SK-N-SH (cell line): ENCODE measurements around the gene GNE. TPM values are rescaled to one million over a fixed set of nuclear protein-coding genes. Genes with fewer than 3 reads are reported as not detected.
"Not testable (repeated sequence)": the region's sequence is repeated elsewhere in the genome, so short reads cannot be mapped to it uniquely, and the experiment has no call there.

Source experiments
- CTCF ChIA-PET: fragments of 300-600, 350-600 bp; formaldehyde crosslinking; extraction: SDS; loops from one replicate; lab custom pipeline; 2021; lab: Yijun Ruan, JAX
- POLR2A ChIA-PET: fragments of 350-600 bp; sonication (Branson Sonifier 250); formaldehyde crosslinking; extraction: SDS; loops from one replicate; lab custom pipeline; 2020; ENCODE audit warnings: antibody characterized with exemption, inconsistent platforms; lab: Yijun Ruan, JAX
- DNase-seq: peaks from one replicate; pipeline ENCODE4 v3.0.0; 2012
- H2AFZ ChIP-seq: fragments of 200-600 bp; sonication (generic); 2 replicates; pipeline ENCODE4 v1.8.1; 2016; ENCODE audit warnings: antibody characterized with exemption, mild to moderate bottlenecking, low read depth
- H3F3A ChIP-seq: fragments of 200-600 bp; sonication (generic); replicated peaks from 2 replicates; pipeline ENCODE3; 2016; ENCODE audit warnings: antibody characterized with exemption, mild to moderate bottlenecking; ENCODE audit not compliant: insufficient read depth
- H3K27ac ChIP-seq, 2 experiments: fragments of 200-500 bp in 1 of 2; fragments of 200-600 bp in 1 of 2; sonication (Bioruptor generic) in 1 of 2; sonication (generic), shearing (Covaris generic) in 1 of 2; 2 replicates each; pipeline versions ENCODE4 v1.5.1 to v1.6.1; 2014 to 2016; ENCODE audit warnings: low read depth in 2 of 2, inconsistent platforms in 1 of 2, low read length in 1 of 2, mild to moderate bottlenecking in 1 of 2, mixed read lengths in 1 of 2
- H3K27me3 ChIP-seq: fragments of 200-600 bp; sonication (generic), shearing (Covaris generic); 2 replicates; pipeline ENCODE4 v1.6.1; 2016; ENCODE audit warnings: mixed run types; ENCODE audit not compliant: insufficient read depth
- H3K36me3 ChIP-seq, 2 experiments: fragments of 200-500 bp in 1 of 2; fragments of 200-600 bp in 1 of 2; sonication (Bioruptor generic) in 1 of 2; sonication (generic) in 1 of 2; replicated peaks in 1 of 2; 2 replicates each; pipeline versions ENCODE3 to v1.5.1; 2014 to 2016; ENCODE audit warnings: low read length in 1 of 2, mild to moderate bottlenecking in 1 of 2; ENCODE audit not compliant: insufficient read depth in 2 of 2, control insufficient read depth in 1 of 2
- H3K4me1 ChIP-seq, 2 experiments: fragments of 200-500 bp in 1 of 2; fragments of 200-600 bp in 1 of 2; sonication (Bioruptor generic) in 1 of 2; sonication (generic), shearing (Covaris generic) in 1 of 2; 2 replicates each; pipeline versions ENCODE4 v1.5.1 to v1.6.1; 2014 to 2016; ENCODE audit warnings: low read depth in 1 of 2, low read length in 1 of 2, mixed run types in 1 of 2; ENCODE audit not compliant: insufficient read depth in 2 of 2, control insufficient read depth in 1 of 2
- H3K4me2 ChIP-seq: fragments of 200-600 bp; sonication (generic), shearing (Covaris generic); 2 replicates; pipeline ENCODE4 v1.6.1; 2017; ENCODE audit warnings: mixed run types
- H3K4me3 ChIP-seq, 2 experiments: fragments of 200-500 bp in 1 of 2; fragments of 200-600 bp in 1 of 2; sonication (Bioruptor generic) in 1 of 2; sonication (generic), shearing (Covaris generic) in 1 of 2; 2 replicates each; pipeline versions ENCODE4 v1.5.1 to v1.8.1; 2014 to 2016; ENCODE audit warnings: low read depth in 2 of 2, inconsistent platforms in 1 of 2, low read length in 1 of 2, mild to moderate bottlenecking in 1 of 2, mixed read lengths in 1 of 2, moderate library complexity in 1 of 2
- H3K79me2 ChIP-seq: fragments of 200-600 bp; sonication (generic); 2 replicates; pipeline ENCODE4 v1.8.1; 2017; ENCODE audit warnings: mild to moderate bottlenecking; ENCODE audit not compliant: insufficient read depth
- H3K9ac ChIP-seq: fragments of 200-600 bp; sonication (generic); 2 replicates; pipeline ENCODE4 v1.6.1; 2017; ENCODE audit warnings: mixed run types
- H3K9me2 ChIP-seq: fragments of 200-600 bp; sonication (generic); 2 replicates; pipeline ENCODE4 v1.6.1; 2017; ENCODE audit warnings: mixed run types
- H3K9me3 ChIP-seq: fragments of 200-600 bp; sonication (generic); 2 replicates; pipeline ENCODE4 v1.6.1; 2017; ENCODE audit warnings: mixed run types, mild to moderate bottlenecking, moderate library complexity
- H4K20me1 ChIP-seq: fragments of 200-600 bp; sonication (generic); 2 replicates; pipeline ENCODE4 v1.6.1; 2017; ENCODE audit warnings: mild to moderate bottlenecking, mixed run types; ENCODE audit not compliant: insufficient read depth
- CHD2 ChIP-seq: fragments of 150-350 bp; IDR thresholded peaks from 2 replicates; pipeline ENCODE4 v1.6.1; 2018; ENCODE audit warnings: low read length; ENCODE audit not compliant: partially characterized antibody
- EP300 ChIP-seq, 2 experiments: IDR thresholded peaks; 2 replicates each; pipeline versions ENCODE4 v1.4.0 to v1.6.1; 2012; ENCODE audit warnings: borderline replicate concordance in 1 of 2, low read depth in 1 of 2, low read length in 1 of 2
- FOXJ3 ChIP-seq: sonication (generic); formaldehyde crosslinking; IDR thresholded peaks from 2 replicates; pipeline ENCODE4 v1.5.1; 2020; ENCODE audit warnings: mild to moderate bottlenecking, missing genetic modification reagents
- GABPA ChIP-seq: IDR thresholded peaks from 2 replicates; pipeline ENCODE4 v1.4.0; 2012; ENCODE audit warnings: low read depth, mild to moderate bottlenecking
- GATA2 ChIP-seq: sonication (generic); formaldehyde crosslinking; IDR thresholded peaks from 2 replicates; pipeline ENCODE4 v1.5.0; 2020; ENCODE audit warnings: mild to moderate bottlenecking, missing genetic modification reagents
- MXI1 ChIP-seq: IDR thresholded peaks from 2 replicates; pipeline ENCODE4 v1.6.1; 2012; ENCODE audit warnings: mild to moderate bottlenecking, low read depth, low read length, improper control_type of control experiment
- NFIC ChIP-seq: IDR thresholded peaks from 2 replicates; pipeline ENCODE4 v1.4.0; 2012; ENCODE audit warnings: borderline replicate concordance
- RXRA ChIP-seq: IDR thresholded peaks from 2 replicates; pipeline ENCODE4 v1.4.0; 2012; ENCODE audit warnings: low read depth, mild to moderate bottlenecking, borderline replicate concordance
- USF2 ChIP-seq: fragments of 150-350 bp; IDR thresholded peaks from 2 replicates; pipeline ENCODE4 v1.6.1; 2017; ENCODE audit warnings: antibody characterized with exemption, low read length, low read depth, borderline replicate concordance
- WGBS: methylation state at CpG from one replicate; pipeline ENCODE4 v1.1.6; 2017; ENCODE audit warnings: low lambda C conversion rate; 5-methylcytosine and 5-hydroxymethylcytosine counted together
- polyA plus RNA-seq, 3 experiments: library from polyadenylated mRNA; depleted of rRNA; stranded (reverse); fragments of >200 nt; gene quantifications; 2 replicates each; pipeline ENCODE4 v1.2.3, GENCODE V29; 2012

GNE gene
- polyA plus RNA-seq, 1 of the 3 experiments (the other 2 are of a cell fraction) = 13.0 TPM

- no peak overlapping the region; a peak in 1 of 4 replicates for H3K27ac ChIP-seq
- no peak for DNase-seq
- H3K4me1 ChIP-seq = peaks cover 0 to 5% of the 10 kb centered on the region in 2 experiments; a peak in 1 of 4 replicates
- peaks cover 93% of the 10 kb centered on the region for H3K79me2 ChIP-seq
- H3K36me3 ChIP-seq = peaks cover 9 to 48% of the 10 kb centered on the region in 2 experiments
- H2AFZ ChIP-seq = no peak overlapping the region
- TF ChIP-seq GABPA = no peak
- no peak for TF ChIP-seq GATA2
- TF ChIP-seq USF2 = no peak
- TF ChIP-seq FOXJ3 (CRISPR knock-in tag) = no peak
- no peak for TF ChIP-seq CHD2
- no peak for TF ChIP-seq EP300 (IDR thresholded peaks at IDR 0.05; ENCODE audit: borderline replicate concordance in 1 of 2, low read depth in 1 of 2, low read length in 1 of 2)
- no peak for TF ChIP-seq MXI1
- TF ChIP-seq NFIC = no peak
- no peak for TF ChIP-seq RXRA
- peaks cover 21% of the 10 kb centered on the region for H4K20me1 ChIP-seq
- CTCF ChIA-PET = interaction anchor here (1.1 kb wide), 1 partner anchor 83 kb away, joined by 6 read pairs; no protein-coding TSS in a partner anchor
- H3K9ac ChIP-seq = no peak overlapping the region
- WGBS = 98% methylated on average over 4 of the region's 6 CpGs
- H3K9me3 ChIP-seq = no peaks in the 10 kb centered on the region
- H3K9me2 ChIP-seq = no peaks in the 10 kb centered on the region
- no peaks in the 10 kb centered on the region for H3K27me3 ChIP-seq
- POLR2A ChIA-PET = no interaction called here
- H3F3A ChIP-seq = peaks cover 11% of the 10 kb centered on the region
- no peak overlapping the region for H3K4me3 ChIP-seq
- no peak overlapping the region for H3K4me2 ChIP-seq
Observed at GRCh38 chr9:36245906-36246305, 12.3 kb downstream of the GNE start.

- peaks cover 44% of the 10 kb centered on the region for H3K79me2 ChIP-seq
- H3K27ac ChIP-seq, H3K4me3 ChIP-seq, H3F3A ChIP-seq, H4K20me1 ChIP-seq, DNase-seq, H3K9me3 ChIP-seq, H3K27me3 ChIP-seq, H2AFZ ChIP-seq, H3K4me2 ChIP-seq, H3K9ac ChIP-seq, H3K9me2 ChIP-seq, H3K4me1 ChIP-seq: not testable (repeated sequence)
- ChIA-PET POLR2A (interaction anchor here (0.7 kb wide), 1 partner anchor 55 kb away, joined by 3 read pairs; no protein-coding TSS in a partner anchor), CTCF (interaction anchor here (1.1 kb wide), 1 partner anchor 9 kb away, joined by 3 read pairs; no protein-coding TSS in a partner anchor)
- WGBS = 100% methylated on average over 3 of the region's 3 CpGs
- H3K36me3 ChIP-seq = peaks cover 16 to 53% of the 10 kb centered on the region in 2 experiments
Observed at GRCh38 chr9:36239675-36240074, 18.6 kb downstream of the GNE start.

GRCh38 chr9:36239205-36239604, 19.0 kb downstream of the GNE start:
- H3K9me2 ChIP-seq, H3F3A ChIP-seq, H3K27me3 ChIP-seq, H3K9me3 ChIP-seq, H3K4me1 ChIP-seq, H3K27ac ChIP-seq, DNase-seq, H3K4me2 ChIP-seq, H3K9ac ChIP-seq, POLR2A ChIA-PET, H2AFZ ChIP-seq, H3K4me3 ChIP-seq, H4K20me1 ChIP-seq: not testable (repeated sequence)
- Histone ChIP-seq H3K79me2 (peaks cover 39% of the 10 kb centered on the region), H3K36me3 (peaks cover 20 to 51% of the 10 kb centered on the region in 2 experiments)
- CTCF ChIA-PET = interaction anchor here (0.6 to 1.1 kb wide), 2 partner anchors 10 to 313 kb away, joined by 3 read pairs; no protein-coding TSS in a partner anchor
- 98% methylated on average over 7 of the region's 7 CpGs for WGBS
